ENCODE results near the gene RDX. TPM values are rescaled to one million over a fixed set of nuclear protein-coding genes. Genes with fewer than 3 reads are reported as not detected.

Gene RDX
- total and polyA plus RNA-seq, 2 of the 4 experiments (the other 2 are of a cell fraction), result 61.1 to 72.4 TPM

GRCh38 chr11:110141812-110142211 is 154.6 kb downstream of the RDX start:
- no peak overlapping the region for H3K56ac ChIP-seq (ENCODE audit: extremely low read depth, insufficient read depth, low read length)
- no peak overlapping the region for H3K9ac ChIP-seq (ENCODE audit: low read depth, low read length)
- no peak overlapping the region for H3K23ac ChIP-seq (ENCODE audit: low read depth, low read length)
- H2BK20ac ChIP-seq (ENCODE audit: low read depth, low read length), result no peak overlapping the region
- intact Hi-C loops (cut with micrococcal nuclease), result no loop called here
- no peak overlapping the region for H3K27ac ChIP-seq (ENCODE audit: insufficient read depth, low read length)
- dilution Hi-C loops (cut with HindIII; ENCODE audit: low sequenced_read_pairs, unreplicated experiment), result no loop called here
- H3K4ac ChIP-seq (ENCODE audit: low read depth, low read length), result no peak overlapping the region
- in situ Hi-C loops (cut with MboI; ENCODE audit: low sequenced_read_pairs), result no loop called here
- H2BK120ac ChIP-seq (ENCODE audit: low read depth, low read length), result no peak overlapping the region
- no peak overlapping the region for H2AK5ac ChIP-seq (ENCODE audit: low read depth, low read length)
- no peak overlapping the region for H3K14ac ChIP-seq (replicated peaks; ENCODE audit: low read depth, low read length)
- no peak for ATAC-seq (ENCODE audit: low read depth)
- BruUV-seq (replicated peaks), result no TSS peak
- no peak overlapping the region for H3K4me3 ChIP-seq (ENCODE audit: insufficient read depth, low read depth, low read length)
- CTCF ChIA-PET, result no interaction called here
- H4K8ac ChIP-seq (ENCODE audit: low read depth in 2 of 2, low read length in 2 of 2), result no peak overlapping the region
- peaks cover 30 to 38% of the 10 kb centered on the region in 2 experiments for H3K79me1 ChIP-seq (ENCODE audit: low read depth in 1 of 2, low read length in 2 of 2)
- POLR2A ChIA-PET (ENCODE audit: unreplicated experiment), result no interaction called here
- H4K91ac ChIP-seq (ENCODE audit: insufficient read depth, low read depth, low read length), result no peak overlapping the region
- no peak overlapping the region for H2AFZ ChIP-seq (replicated peaks; ENCODE audit: low read length, poor library complexity)
- H3K9me3 ChIP-seq (ENCODE audit: control insufficient read depth, insufficient read depth, low read length), result no peaks in the 10 kb centered on the region
- H3K4me2 ChIP-seq (ENCODE audit: low read depth, low read length), result no peak overlapping the region
- no peak overlapping the region for H3K18ac ChIP-seq (ENCODE audit: low read depth, low read length)
- no peak overlapping the region for H2BK5ac ChIP-seq (ENCODE audit: low read depth, low read length, poor library complexity, severe bottlenecking)
- no peak overlapping the region for H4K5ac ChIP-seq (ENCODE audit: low read depth, low read length)
- H2AK9ac ChIP-seq (replicated peaks; ENCODE audit: low read depth, low read length, poor library complexity), result no peak overlapping the region
- H3K27me3 ChIP-seq (ENCODE audit: control insufficient read depth, insufficient read depth, low read length), result no peaks in the 10 kb centered on the region
- H2BK15ac ChIP-seq (ENCODE audit: low read depth, low read length), result no peak overlapping the region
- H3K36me3 ChIP-seq (ENCODE audit: control insufficient read depth, insufficient read depth, low read length), result peaks cover under 1% of the 10 kb centered on the region; the same call in 1 of the 2 replicates
- peaks cover 1% of the 10 kb centered on the region; the same call in 1 of the 2 replicates for H3K9me1 ChIP-seq (ENCODE audit: insufficient read depth, low read length)
- no peak for TF ChIP-seq ELK1 (IDR thresholded peaks at IDR 0.05; ENCODE audit: borderline replicate concordance, low read depth, low read length)
- no peak for TF ChIP-seq RFX5 (IDR thresholded peaks at IDR 0.05; ENCODE audit: low read depth, low read length)
- no peak for TF ChIP-seq MAFK (IDR thresholded peaks at IDR 0.05; ENCODE audit: low read depth, low read length)
- no peak for TF ChIP-seq CTCF (conservative IDR thresholded peaks at IDR 0.05; ENCODE audit: low read depth, low read length)
- no peak for TF ChIP-seq SMC3 (IDR thresholded peaks at IDR 0.05; ENCODE audit: low read depth, low read length)
- no peak for TF ChIP-seq CHD1 (IDR thresholded peaks at IDR 0.05; ENCODE audit: low read depth, low read length)
- TF ChIP-seq RCOR1 (IDR thresholded peaks at IDR 0.05; ENCODE audit: insufficient replicate concordance, low read length), result no peak
- TF ChIP-seq CEBPB (IDR thresholded peaks at IDR 0.05; ENCODE audit: low read depth, low read length), result no peak
- no peak for TF ChIP-seq MAZ (IDR thresholded peaks at IDR 0.05; ENCODE audit: borderline replicate concordance, low read depth, low read length)
- TF ChIP-seq MXI1 (IDR thresholded peaks at IDR 0.05; ENCODE audit: borderline replicate concordance, low read depth, low read length), result no peak
- TF ChIP-seq FOS (IDR thresholded peaks at IDR 0.05; ENCODE audit: low read depth, low read length), result no peak
- TF ChIP-seq RAD21 (IDR thresholded peaks at IDR 0.05; ENCODE audit: low read length), result no peak
- TF ChIP-seq NFE2L2 (IDR thresholded peaks at IDR 0.05; ENCODE audit: low read depth, low read length), result no peak
- TF ChIP-seq POLR2A (IDR thresholded peaks at IDR 0.05; ENCODE audit: low read depth, low read length), result no peak
- TF ChIP-seq BHLHE40 (IDR thresholded peaks at IDR 0.05; ENCODE audit: low read depth, low read length), result no peak
- DNase-seq, result no peak
- 0 out of 2 replicates have a peak, but pooled peaks cover under 1% of the 10 kb centered on the region for H3K4me1 ChIP-seq (ENCODE audit: control insufficient read depth, insufficient read depth, low read length)
- no peaks in the 10 kb centered on the region for H4K20me1 ChIP-seq (ENCODE audit: insufficient read depth, low read length)
